HCT116 (cell line): Measurements from ENCODE around the gene CCNYL1. TPM values are rescaled to one million over a fixed set of nuclear protein-coding genes. Genes with fewer than 3 reads are reported as not detected.

ENCODE experiments used
- ATAC-seq: fragments of 200-7000 bp; cut with Tn5 transposase; 2 replicates; pipeline ENCODE4 v1.9.1; 2020; ENCODE audit warnings: mild to moderate bottlenecking, moderate library complexity
- BruUV-seq: library from RNA; stranded (reverse); fragments of 400-500 nt; replicated peaks from 2 replicates; lab custom pipeline; 2021; lab: Mats Ljungman, UMichigan
- CTCF ChIA-PET: fragments of 300-600 bp; sonication (Branson Sonifier 250); formaldehyde crosslinking; loops from one replicate; lab custom pipeline; 2021; ENCODE audit warnings: antibody characterized with exemption; lab: Charles Lee
- POLR2A ChIA-PET: fragments of 300-600, 350-600 bp; sonication (Branson Sonifier 250); formaldehyde crosslinking; loops from one replicate; lab custom pipeline; 2021; ENCODE audit warnings: antibody characterized with exemption; lab: Charles Lee
- RAD21 ChIA-PET, 2 experiments: fragments of 300-600 bp; sonication (Branson Sonifier 250); formaldehyde crosslinking; loops; one replicate each; lab custom pipeline; 2023; ENCODE audit warnings: low total read pairs in 2 of 2; ENCODE audit not compliant: uncharacterized antibody in 2 of 2, unreplicated experiment in 2 of 2, low non-redundant PET in 1 of 2; lab: Charles Lee
- DNase-seq: peaks from one replicate; pipeline ENCODE4 v3.0.0-alpha.2; 2010; ENCODE audit warnings: low read depth, low spot score
- H2AFZ ChIP-seq: fragments of 200-600 bp; shearing (Covaris generic), sonication (generic); 2 replicates; pipeline ENCODE4 v1.6.1; 2017; ENCODE audit warnings: low read depth, mixed run types, mixed read lengths, antibody characterized with exemption, low read length; ENCODE audit not compliant: poor library complexity, severe bottlenecking
- H3K27ac ChIP-seq: 2 replicates; pipeline ENCODE4 v1.5.1; 2012; ENCODE audit warnings: low read depth, low read length
- H3K27me3 ChIP-seq: fragments of 200-600 bp; sonication (generic); 2 replicates; pipeline ENCODE4 v1.6.1; 2016; ENCODE audit warnings: mixed run types, low read length, mixed read lengths; ENCODE audit not compliant: insufficient read depth
- H3K36me3 ChIP-seq, 2 experiments: fragments of 200-500 bp in 1 of 2; fragments of 200-600 bp in 1 of 2; sonication (Bioruptor generic) in 1 of 2; sonication (generic) in 1 of 2; 2 replicates each; pipeline versions ENCODE4 v1.5.1 to v1.6.1; 2014 to 2016; ENCODE audit warnings: low read length in 2 of 2, inconsistent platforms in 1 of 2, mixed read lengths in 1 of 2, mixed run types in 1 of 2; ENCODE audit not compliant: insufficient read depth in 2 of 2, control insufficient read depth in 1 of 2
- H3K4me1 ChIP-seq, 2 experiments: fragments of 200-600 bp in 1 of 2; sonication (generic) in 1 of 2; 2 replicates each; pipeline versions ENCODE4 v1.5.1 to v1.6.1; 2012 to 2017; ENCODE audit warnings: low read length in 2 of 2, inconsistent platforms in 1 of 2, mild to moderate bottlenecking in 1 of 2, mixed read lengths in 1 of 2, mixed run types in 1 of 2, moderate library complexity in 1 of 2; ENCODE audit not compliant: insufficient read depth in 2 of 2, control insufficient read depth in 1 of 2
- H3K4me2 ChIP-seq: fragments of 200-600 bp; sonication (generic); 2 replicates; pipeline ENCODE4 v1.6.1; 2017; ENCODE audit warnings: mixed run types, low read length, mixed read lengths
- H3K4me3 ChIP-seq, 2 experiments: fragments of 200-600 bp in 1 of 2; sonication (generic) in 1 of 2; replicated peaks in 1 of 2; 2 replicates each; pipeline ENCODE4 v1.5.1; 2011 to 2016; ENCODE audit warnings: low read length in 2 of 2, control low read depth in 1 of 2, low read depth in 1 of 2, mild to moderate bottlenecking in 1 of 2, mixed read lengths in 1 of 2, mixed run types in 1 of 2
- H3K79me2 ChIP-seq: fragments of 200-600 bp; sonication (generic); 2 replicates; pipeline ENCODE4 v1.6.1; 2017; ENCODE audit warnings: mild to moderate bottlenecking, mixed run types, low read length, moderate library complexity, mixed read lengths; ENCODE audit not compliant: insufficient read depth
- H3K9ac ChIP-seq: fragments of 200-600 bp; sonication (generic); 2 replicates; pipeline ENCODE4 v1.6.1; 2016; ENCODE audit warnings: low read length, mixed read lengths
- H3K9me2 ChIP-seq: fragments of 200-600 bp; sonication (generic), shearing (Covaris generic); 2 replicates; pipeline ENCODE4 v1.6.1; 2017; ENCODE audit warnings: mixed run types, mild to moderate bottlenecking, moderate library complexity; ENCODE audit not compliant: insufficient read depth
- H3K9me3 ChIP-seq, 2 experiments: fragments of 200-500 bp in 1 of 2; fragments of 200-600 bp in 1 of 2; sonication (Bioruptor generic) in 1 of 2; sonication (generic) in 1 of 2; 2 replicates each; pipeline ENCODE4 v1.6.1; 2014 to 2017; ENCODE audit warnings: low read length in 2 of 2, mixed read lengths in 2 of 2, inconsistent platforms in 1 of 2, low read depth in 1 of 2, mild to moderate bottlenecking in 1 of 2, mixed run types in 1 of 2, moderate library complexity in 1 of 2; ENCODE audit not compliant: control insufficient read depth in 1 of 2, insufficient read depth in 1 of 2
- H4K20me1 ChIP-seq: fragments of 200-600 bp; sonication (generic), shearing (Covaris generic); 2 replicates; pipeline ENCODE4 v1.6.1; 2017; ENCODE audit warnings: mixed run types, mild to moderate bottlenecking, moderate library complexity; ENCODE audit not compliant: insufficient read depth
- CEBPB ChIP-seq: IDR thresholded peaks from 2 replicates; pipeline ENCODE4 v1.6.1; 2012; ENCODE audit warnings: low read depth
- ELF1 ChIP-seq: IDR thresholded peaks from 2 replicates; pipeline ENCODE4 v1.6.1; 2012; ENCODE audit warnings: low read depth, borderline replicate concordance
- EZH2phosphoT487 ChIP-seq: fragments of 200-600 bp; IDR thresholded peaks from 2 replicates; pipeline ENCODE4 v1.6.1; 2018; ENCODE audit warnings: antibody characterized with exemption, borderline replicate concordance
- FOSL1 ChIP-seq: IDR thresholded peaks from 2 replicates; pipeline ENCODE4 v1.6.1; 2012; ENCODE audit warnings: low read depth
- MAX ChIP-seq: IDR thresholded peaks from 2 replicates; pipeline ENCODE4 v1.6.1; 2012
- POLR2AphosphoS5 ChIP-seq: IDR thresholded peaks from 2 replicates; pipeline ENCODE4 v1.6.1; 2011; ENCODE audit warnings: mild to moderate bottlenecking, low read depth, low read length, moderate library complexity
- RAD21 ChIP-seq: IDR thresholded peaks from 2 replicates; pipeline ENCODE4 v1.6.1; 2012; ENCODE audit warnings: low read depth, mild to moderate bottlenecking
- SIN3A ChIP-seq: IDR thresholded peaks from 2 replicates; pipeline ENCODE4 v1.6.1; 2012; ENCODE audit warnings: low read depth
- YY1 ChIP-seq: IDR thresholded peaks from 2 replicates; pipeline ENCODE4 v1.6.1; 2011; ENCODE audit warnings: low read length, low read depth, moderate library complexity, mild to moderate bottlenecking; ENCODE audit not compliant: insufficient replicate concordance; ENCODE audit errors: extremely low read depth
- ZBTB33 ChIP-seq: IDR thresholded peaks from 2 replicates; pipeline ENCODE4 v1.6.1; 2011; ENCODE audit warnings: mild to moderate bottlenecking, low read length, moderate library complexity; ENCODE audit not compliant: insufficient replicate concordance; ENCODE audit errors: extremely low read depth
- ZFX ChIP-seq: fragments of 450-650 bp; IDR thresholded peaks from 2 replicates; pipeline ENCODE4 v1.6.1; 2017
- ZNF274 ChIP-seq: fragments of 200-500 bp; sonication (Bioruptor generic); IDR thresholded peaks from 2 replicates; pipeline ENCODE4 v1.6.1; 2014; ENCODE audit warnings: mild to moderate bottlenecking, low read depth, low read length, inconsistent platforms
- intact Hi-C: fragments of 100-400 bp; cut with micrococcal nuclease; formaldehyde crosslinking; loops from 2 replicates; pipeline ENCODE4 v1.10.0; 2022
- total RNA-seq: library from RNA; stranded (reverse); gene quantifications from one replicate; pipeline ENCODE4 v1.2.1, GENCODE V29; 2021; ENCODE audit not compliant: unreplicated experiment
- TF ChIP-seq, protein P1 (sequence below): IDR thresholded peaks from 2 replicates; pipeline ENCODE4 v1.6.1; 2012
- TF ChIP-seq, protein P2 (sequence below): IDR thresholded peaks from 2 replicates; pipeline ENCODE4 v1.6.1; 2012; ENCODE audit warnings: low read depth

CCNYL1 gene
- total RNA-seq, 1 experiment from 2014 or later: 14.9 TPM

GRCh38 chr2:207747653-207748560 is 36.5 kb downstream of the CCNYL1 start (continued):
- no peak for TF ChIP-seq ZBTB33

GRCh38 chr2:207748993-207749392 is 37.6 kb downstream of the CCNYL1 start:
- RAD21 ChIA-PET: no interaction called here
- H3K4me3 ChIP-seq: no peak overlapping the region
- H3K9ac ChIP-seq: no peak overlapping the region
- intact Hi-C loops: loop anchor here (5.0 kb wide), 1 partner anchor 503 kb away; no protein-coding TSS in a partner anchor
- ATAC-seq: no peak
- no TSS peak for BruUV-seq
- H3K9me3 ChIP-seq: no peaks in the 10 kb centered on the region
- H3K79me2 ChIP-seq: no peaks in the 10 kb centered on the region
- H3K9me2 ChIP-seq: no peaks in the 10 kb centered on the region
- H4K20me1 ChIP-seq: no peaks in the 10 kb centered on the region
- no peak for TF ChIP-seq ELF1
- no peak for TF ChIP-seq RAD21
- TF ChIP-seq, protein P1, sequence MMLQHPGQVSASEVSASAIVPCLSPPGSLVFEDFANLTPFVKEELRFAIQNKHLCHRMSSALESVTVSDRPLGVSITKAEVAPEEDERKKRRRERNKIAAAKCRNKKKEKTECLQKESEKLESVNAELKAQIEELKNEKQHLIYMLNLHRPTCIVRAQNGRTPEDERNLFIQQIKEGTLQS: no peak
- no peak for TF ChIP-seq SIN3A
- TF ChIP-seq EZH2phosphoT487: no peak
- no peak for TF ChIP-seq ZFX
- TF ChIP-seq ZNF274: no peak
- no peak for TF ChIP-seq ZBTB33
- TF ChIP-seq POLR2AphosphoS5: no peak
- no peak for TF ChIP-seq FOSL1
- no peak for TF ChIP-seq YY1
- no peak for TF ChIP-seq MAX
- TF ChIP-seq, protein P2, sequence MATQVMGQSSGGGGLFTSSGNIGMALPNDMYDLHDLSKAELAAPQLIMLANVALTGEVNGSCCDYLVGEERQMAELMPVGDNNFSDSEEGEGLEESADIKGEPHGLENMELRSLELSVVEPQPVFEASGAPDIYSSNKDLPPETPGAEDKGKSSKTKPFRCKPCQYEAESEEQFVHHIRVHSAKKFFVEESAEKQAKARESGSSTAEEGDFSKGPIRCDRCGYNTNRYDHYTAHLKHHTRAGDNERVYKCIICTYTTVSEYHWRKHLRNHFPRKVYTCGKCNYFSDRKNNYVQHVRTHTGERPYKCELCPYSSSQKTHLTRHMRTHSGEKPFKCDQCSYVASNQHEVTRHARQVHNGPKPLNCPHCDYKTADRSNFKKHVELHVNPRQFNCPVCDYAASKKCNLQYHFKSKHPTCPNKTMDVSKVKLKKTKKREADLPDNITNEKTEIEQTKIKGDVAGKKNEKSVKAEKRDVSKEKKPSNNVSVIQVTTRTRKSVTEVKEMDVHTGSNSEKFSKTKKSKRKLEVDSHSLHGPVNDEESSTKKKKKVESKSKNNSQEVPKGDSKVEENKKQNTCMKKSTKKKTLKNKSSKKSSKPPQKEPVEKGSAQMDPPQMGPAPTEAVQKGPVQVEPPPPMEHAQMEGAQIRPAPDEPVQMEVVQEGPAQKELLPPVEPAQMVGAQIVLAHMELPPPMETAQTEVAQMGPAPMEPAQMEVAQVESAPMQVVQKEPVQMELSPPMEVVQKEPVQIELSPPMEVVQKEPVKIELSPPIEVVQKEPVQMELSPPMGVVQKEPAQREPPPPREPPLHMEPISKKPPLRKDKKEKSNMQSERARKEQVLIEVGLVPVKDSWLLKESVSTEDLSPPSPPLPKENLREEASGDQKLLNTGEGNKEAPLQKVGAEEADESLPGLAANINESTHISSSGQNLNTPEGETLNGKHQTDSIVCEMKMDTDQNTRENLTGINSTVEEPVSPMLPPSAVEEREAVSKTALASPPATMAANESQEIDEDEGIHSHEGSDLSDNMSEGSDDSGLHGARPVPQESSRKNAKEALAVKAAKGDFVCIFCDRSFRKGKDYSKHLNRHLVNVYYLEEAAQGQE: no peak
- TF ChIP-seq CEBPB: no peak
- H2AFZ ChIP-seq: no peak overlapping the region
- H3K27me3 ChIP-seq: no peaks in the 10 kb centered on the region
- CTCF ChIA-PET: no interaction called here
- no peak overlapping the region for H3K27ac ChIP-seq
- H3K4me2 ChIP-seq: no peak overlapping the region
- POLR2A ChIA-PET: no interaction called here
- DNase-seq: no peak
- no peaks in the 10 kb centered on the region for H3K4me1 ChIP-seq
- 0 out of 4 replicates have a peak, but pooled peaks cover 0 to 5% of the 10 kb centered on the region in 2 experiments for H3K36me3 ChIP-seq
